ENCODE measurements around the gene SERAC1. TPM values are rescaled to one million over a fixed set of nuclear protein-coding genes. Genes with fewer than 3 reads are reported as not detected.
A peak's percentile ranks its signal among the peaks of the same experiment; 100 is the strongest.

The SERAC1 gene
- total RNA-seq, 1 experiment from 2014 or later, result 7.6 TPM

DNA sequence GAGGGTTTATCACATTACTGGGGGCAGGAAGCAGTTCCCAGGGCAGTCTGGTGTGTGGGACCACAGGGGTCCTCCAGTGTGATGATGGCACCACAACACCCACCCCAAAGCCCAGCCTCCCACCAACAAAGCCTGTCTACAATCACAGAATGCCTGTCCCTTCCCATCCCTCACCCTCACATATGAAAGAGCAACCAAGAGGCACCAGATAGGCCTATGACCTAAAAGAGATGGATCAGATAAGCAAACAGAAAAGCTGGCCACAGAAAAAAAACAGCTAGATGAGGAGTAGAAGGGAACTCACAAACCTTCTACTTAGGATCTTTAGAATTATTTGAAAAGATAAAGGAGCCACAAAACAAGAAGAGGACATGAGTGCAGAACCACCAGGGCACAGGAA lies 54.3 kb downstream of the SERAC1 start:
- Histone ChIP-seq H3K9ac (ENCODE audit: extremely low read depth, insufficient read length, low read length) (no peak overlapping the region), H3K27me3 (ENCODE audit: insufficient read depth, low read length) (no peaks in the 10 kb centered on the region; the same call in 1 of the 2 replicates), H2BK120ac (ENCODE audit: low read depth, low read length, poor library complexity, severe bottlenecking) (no peak overlapping the region), H4K8ac (replicated peaks; ENCODE audit: insufficient read length, low read depth, low read length) (no peak overlapping the region), H2BK5ac (ENCODE audit: insufficient read length, low read length) (no peak overlapping the region), H3K4me1 (ENCODE audit: insufficient read depth, low read length) (no peaks in the 10 kb centered on the region), H3K27ac (ENCODE audit: insufficient read length, low read depth, low read length) (no peak overlapping the region), H3K79me1 (ENCODE audit: insufficient read depth, low read depth, low read length, poor library complexity, severe bottlenecking) (no peaks in the 10 kb centered on the region), H3K56ac (ENCODE audit: insufficient read length, low read depth, low read length) (no peak overlapping the region), H2BK20ac (ENCODE audit: low read depth, low read length, poor library complexity, severe bottlenecking) (no peak overlapping the region), H2AFZ (ENCODE audit: low read length) (no peak overlapping the region), H3T11ph (ENCODE audit: low read length) (no peak overlapping the region), H3K9me3 (ENCODE audit: control insufficient read depth, low read depth, low read length) (no peaks in the 10 kb centered on the region), H3K18ac (ENCODE audit: insufficient read length, low read depth, low read length) (no peak overlapping the region), H2AK5ac (ENCODE audit: insufficient read length, low read length) (no peak overlapping the region), H4K20me1 (ENCODE audit: control insufficient read depth, insufficient read depth, insufficient read length) (no peaks in the 10 kb centered on the region), H3K4ac (ENCODE audit: low read depth, low read length) (no peak overlapping the region), H3K23ac (ENCODE audit: insufficient read length, low read depth, low read length) (no peak overlapping the region), H2BK15ac (ENCODE audit: low read depth, low read length) (no peak overlapping the region), H3K4me2 (ENCODE audit: insufficient read depth, insufficient read length, low read length) (no peak overlapping the region), H2BK12ac (ENCODE audit: insufficient read length, low read depth, low read length) (no peak overlapping the region), H4K91ac (ENCODE audit: insufficient read length, low read depth, low read length) (no peak overlapping the region), H3K14ac (ENCODE audit: insufficient read depth, low read length) (no peak overlapping the region), H3K79me2 (ENCODE audit: insufficient read depth, low read length) (no peaks in the 10 kb centered on the region), H3K23me2 (ENCODE audit: insufficient read length, low read depth, low read length, poor library complexity, severe bottlenecking) (no peaks in the 10 kb centered on the region), H4K5ac (ENCODE audit: insufficient read length, low read depth, low read length) (no peak overlapping the region)
- Mint-ChIP-seq H3K36me3 (ENCODE audit: insufficient read depth in 1 of 3, low read depth in 3 of 3) (peaks cover 4 to 16% (median 11%) of the 10 kb centered on the region in 3 experiments; a peak in 5 of 7 replicates), H3K27ac (peak overlapping the region in 1 of 3 experiments; percentile 46; a peak in 1 of 7 replicates), H3K4me3 (no peak overlapping the region), H3K9me3 (no peaks in the 10 kb centered on the region), H3K27me3 (ENCODE audit: low read depth) (no peaks in the 10 kb centered on the region), H3K4me1 (no peaks in the 10 kb centered on the region)
- TF ChIP-seq, protein P1, sequence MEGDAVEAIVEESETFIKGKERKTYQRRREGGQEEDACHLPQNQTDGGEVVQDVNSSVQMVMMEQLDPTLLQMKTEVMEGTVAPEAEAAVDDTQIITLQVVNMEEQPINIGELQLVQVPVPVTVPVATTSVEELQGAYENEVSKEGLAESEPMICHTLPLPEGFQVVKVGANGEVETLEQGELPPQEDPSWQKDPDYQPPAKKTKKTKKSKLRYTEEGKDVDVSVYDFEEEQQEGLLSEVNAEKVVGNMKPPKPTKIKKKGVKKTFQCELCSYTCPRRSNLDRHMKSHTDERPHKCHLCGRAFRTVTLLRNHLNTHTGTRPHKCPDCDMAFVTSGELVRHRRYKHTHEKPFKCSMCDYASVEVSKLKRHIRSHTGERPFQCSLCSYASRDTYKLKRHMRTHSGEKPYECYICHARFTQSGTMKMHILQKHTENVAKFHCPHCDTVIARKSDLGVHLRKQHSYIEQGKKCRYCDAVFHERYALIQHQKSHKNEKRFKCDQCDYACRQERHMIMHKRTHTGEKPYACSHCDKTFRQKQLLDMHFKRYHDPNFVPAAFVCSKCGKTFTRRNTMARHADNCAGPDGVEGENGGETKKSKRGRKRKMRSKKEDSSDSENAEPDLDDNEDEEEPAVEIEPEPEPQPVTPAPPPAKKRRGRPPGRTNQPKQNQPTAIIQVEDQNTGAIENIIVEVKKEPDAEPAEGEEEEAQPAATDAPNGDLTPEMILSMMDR (conservative IDR thresholded peaks at IDR 0.05), result no peak
- DNase-seq, result no peak

Data from H9 (cell line).